Tibial nerve (tissue), 4 donors: ENCODE measurements around the gene SP5. TPM values are rescaled to one million over a fixed set of nuclear protein-coding genes. Genes with fewer than 3 reads are reported as not detected.

Experiments used
- DNase-seq, 2 donors: peaks; one replicate each; pipeline ENCODE4 v3.0.0-alpha.2; 2019; ENCODE audit warnings: low spot score in 2 of 2
- H3K27ac ChIP-seq, 4 donors: fragments of 200-600 bp; sonication (generic) in 3 of 4; one replicate each; pipeline ENCODE4 v1.5.1; 2017 to 2019; ENCODE audit warnings: mild to moderate bottlenecking in 1 of 4
- H3K27me3 ChIP-seq, 2 donors: fragments of 200-600 bp; sonication (generic) in 1 of 2; one replicate each; pipeline versions ENCODE4 v1.5.1 to v1.6.0; 2017 to 2019
- H3K36me3 ChIP-seq, 3 donors: fragments of 200-600 bp; sonication (generic); one replicate each; pipeline ENCODE4 v1.5.1; 2018 to 2019
- H3K4me1 ChIP-seq, 4 donors: fragments of 200-600 bp; sonication (generic) in 3 of 4; one replicate each; pipeline ENCODE4 v1.5.1; 2017 to 2019
- H3K4me3 ChIP-seq, 4 donors: fragments of 200-600 bp; sonication (generic) in 3 of 4; one replicate each; pipeline ENCODE4 v1.5.1; 2017 to 2019; ENCODE audit warnings: mild to moderate bottlenecking in 1 of 4, moderate library complexity in 1 of 4
- H3K9me3 ChIP-seq, 4 donors: fragments of 200-600 bp; sonication (generic) in 3 of 4; one replicate each; pipeline ENCODE4 v1.5.1; 2017 to 2019
- CTCF ChIP-seq, 5 experiments: fragments of 200-600 bp in 3 of 5; fragments of 450-650 bp in 2 of 5; sonication (generic) in 3 of 5; IDR thresholded peaks; one replicate each; pipeline ENCODE4 v1.5.1; 2016 to 2019; ENCODE audit warnings: antibody characterized with exemption in 5 of 5, mild to moderate bottlenecking in 3 of 5, moderate library complexity in 2 of 5
- EP300 ChIP-seq, 2 donors: sonication (generic); formaldehyde crosslinking; IDR thresholded peaks; one replicate each; pipeline ENCODE4 v1.6.1; 2017; ENCODE audit warnings: antibody characterized with exemption in 2 of 2, mild to moderate bottlenecking in 1 of 2
- POLR2A ChIP-seq, 2 donors: fragments of 450-650 bp; IDR thresholded peaks; one replicate each; pipeline ENCODE4 v1.6.1; 2017; ENCODE audit warnings: antibody characterized with exemption in 2 of 2, mild to moderate bottlenecking in 2 of 2, moderate library complexity in 2 of 2
- WGBS, 2 donors: methylation state at CpG; one replicate each; pipeline ENCODE4 v1.1.5; 2018; 5-methylcytosine and 5-hydroxymethylcytosine counted together
- total RNA-seq, 4 donors: library from RNA; depleted of rRNA; stranded (reverse); fragments of >200 nt; gene quantifications; one replicate each; pipeline ENCODE4 v1.1.0, GENCODE V29; 2016

The SP5 gene
- total RNA-seq, 4 donors from 2014 or later: 6.6 to 14.1 (median 8.4) TPM

GRCh38 chr2:170739507-170740046, 24.4 kb downstream of the SP5 start:
- H3K4me1 ChIP-seq: no peaks in the 10 kb centered on the region
- no peak overlapping the region for H3K4me3 ChIP-seq
- peaks cover 0 to 11% (median 0%) of the 10 kb centered on the region in 4 donors for H3K9me3 ChIP-seq
- no peak overlapping the region for H3K27ac ChIP-seq
- H3K36me3 ChIP-seq: no peaks in the 10 kb centered on the region
- no peak for DNase-seq
- TF ChIP-seq CTCF (IDR thresholded peaks at IDR 0.05) (no peak), EP300 (IDR thresholded peaks at IDR 0.05) (no peak), POLR2A (IDR thresholded peaks at IDR 0.05) (no peak)
- no peaks in the 10 kb centered on the region for H3K27me3 ChIP-seq
- 83 to 86% methylated on average over 3 of the region's 3 CpGs for WGBS, 2 donors

GRCh38 chr2:170740660-170741059, 25.5 kb downstream of the SP5 start:
- no peak overlapping the region for H3K27ac ChIP-seq
- no peaks in the 10 kb centered on the region for H3K4me1 ChIP-seq
- DNase-seq: no peak
- WGBS, 2 donors: 78 to 81% methylated on average over 4 of the region's 4 CpGs
- H3K36me3 ChIP-seq: no peaks in the 10 kb centered on the region
- TF ChIP-seq CTCF (IDR thresholded peaks at IDR 0.05): no peak
- H3K4me3 ChIP-seq: no peak overlapping the region
- peaks cover 0 to 11% (median 0%) of the 10 kb centered on the region in 4 donors for H3K9me3 ChIP-seq
- no peaks in the 10 kb centered on the region for H3K27me3 ChIP-seq

- Histone ChIP-seq H3K36me3 (no peaks in the 10 kb centered on the region), H3K4me1 (no peaks in the 10 kb centered on the region), H3K27me3 (no peaks in the 10 kb centered on the region), H3K27ac (no peak overlapping the region), H3K9me3 (peaks cover 0 to 11% (median 0%) of the 10 kb centered on the region in 4 donors), H3K4me3 (no peak overlapping the region)
- 86 to 90% methylated on average over 3 of the region's 3 CpGs for WGBS, 2 donors
- DNase-seq: no peak
- no peak for TF ChIP-seq POLR2A (IDR thresholded peaks at IDR 0.05)
- TF ChIP-seq EP300 (IDR thresholded peaks at IDR 0.05): no peak
- no peak for TF ChIP-seq CTCF (IDR thresholded peaks at IDR 0.05)
Observed at GRCh38 chr2:170742000-170742399, 26.9 kb downstream of the SP5 start.

- 74 to 77% methylated on average over 6 of the region's 6 CpGs for WGBS, 2 donors
- TF ChIP-seq CTCF (IDR thresholded peaks at IDR 0.05) (no peak), POLR2A (IDR thresholded peaks at IDR 0.05) (no peak), EP300 (IDR thresholded peaks at IDR 0.05) (no peak)
Observed at GRCh38 chr2:170742896-170743529, 27.9 kb downstream of the SP5 start.

GRCh38 chr2:170743530-170744239, 28.5 kb downstream of the SP5 start:
- no peaks in the 10 kb centered on the region for H3K27me3 ChIP-seq
- H3K36me3 ChIP-seq: no peaks in the 10 kb centered on the region
- H3K9me3 ChIP-seq: no peaks in the 10 kb centered on the region
- WGBS, 2 donors: 51 to 55% methylated on average over 8 of the region's 8 CpGs
- no peak overlapping the region for H3K27ac ChIP-seq
- TF ChIP-seq CTCF (IDR thresholded peaks at IDR 0.05) (no peak), EP300 (IDR thresholded peaks at IDR 0.05) (no peak), POLR2A (IDR thresholded peaks at IDR 0.05) (no peak)
- no peaks in the 10 kb centered on the region for H3K4me1 ChIP-seq
- DNase-seq: no peak
- H3K4me3 ChIP-seq: no peak overlapping the region

More at GRCh38 chr2:170742896-170743529, 27.9 kb downstream of the SP5 start:
- H3K36me3 ChIP-seq: no peaks in the 10 kb centered on the region
- DNase-seq: no peak
- H3K9me3 ChIP-seq: peaks cover 0 to 2% (median 0%) of the 10 kb centered on the region in 4 donors
- H3K4me3 ChIP-seq: no peak overlapping the region
- no peaks in the 10 kb centered on the region for H3K27me3 ChIP-seq
- no peaks in the 10 kb centered on the region for H3K4me1 ChIP-seq
- no peak overlapping the region for H3K27ac ChIP-seq
